ENCODE data around the gene PRKAA1. TPM values are rescaled to one million over a fixed set of nuclear protein-coding genes. Genes with fewer than 3 reads are reported as not detected.
"Not testable (repeated sequence)": the region's sequence is repeated elsewhere in the genome, so short reads cannot be mapped to it uniquely, and the experiment has no call there.

Gene PRKAA1
- total RNA-seq, 1 donor from 2014 or later: 83.9 TPM

DNA sequence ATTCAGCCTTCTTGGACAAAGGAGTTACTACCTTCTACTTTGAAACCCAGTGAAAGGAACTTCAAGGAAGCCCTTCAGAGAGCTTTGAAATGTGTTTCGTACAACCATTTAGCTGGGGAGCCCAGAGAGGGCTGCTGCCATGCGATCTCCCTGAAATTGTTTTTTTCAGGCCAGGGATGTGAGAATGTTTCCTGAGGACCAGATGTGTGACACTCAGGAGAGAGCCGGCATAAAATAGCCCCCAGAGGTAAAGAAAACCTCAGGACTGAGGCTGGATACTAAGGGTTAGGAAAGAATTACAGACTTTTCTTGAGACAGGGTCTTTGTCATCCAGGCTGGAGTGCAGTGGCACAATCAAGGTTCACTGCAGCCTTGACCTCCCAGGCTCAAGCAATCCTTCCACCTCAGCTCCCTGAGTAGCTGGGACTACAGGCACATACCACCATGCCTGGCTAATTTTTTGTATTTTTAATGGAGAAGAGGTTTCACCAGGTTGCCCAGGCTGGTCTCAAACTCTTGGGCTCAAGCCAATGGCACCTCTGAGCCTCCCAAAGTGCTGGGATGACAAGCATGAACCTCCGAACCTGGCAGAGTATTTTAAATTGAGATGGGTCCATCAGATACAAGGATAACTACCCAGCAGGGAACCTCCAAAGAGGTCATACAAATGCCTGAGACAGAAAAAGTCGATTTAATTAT is 28.5 kb upstream of the PRKAA1 start:
- no peak for DNase-seq (ENCODE audit: low spot score)

GRCh38 chr5:40825461-40826043 is 27.4 kb upstream of the PRKAA1 start:
- not testable (repeated sequence) for DNase-seq (ENCODE audit: low spot score)

- no peak for DNase-seq (ENCODE audit: low spot score)
These were observed 25.3 kb upstream of the PRKAA1 start for GRCh38 chr5:40823459-40823858.

DNA sequence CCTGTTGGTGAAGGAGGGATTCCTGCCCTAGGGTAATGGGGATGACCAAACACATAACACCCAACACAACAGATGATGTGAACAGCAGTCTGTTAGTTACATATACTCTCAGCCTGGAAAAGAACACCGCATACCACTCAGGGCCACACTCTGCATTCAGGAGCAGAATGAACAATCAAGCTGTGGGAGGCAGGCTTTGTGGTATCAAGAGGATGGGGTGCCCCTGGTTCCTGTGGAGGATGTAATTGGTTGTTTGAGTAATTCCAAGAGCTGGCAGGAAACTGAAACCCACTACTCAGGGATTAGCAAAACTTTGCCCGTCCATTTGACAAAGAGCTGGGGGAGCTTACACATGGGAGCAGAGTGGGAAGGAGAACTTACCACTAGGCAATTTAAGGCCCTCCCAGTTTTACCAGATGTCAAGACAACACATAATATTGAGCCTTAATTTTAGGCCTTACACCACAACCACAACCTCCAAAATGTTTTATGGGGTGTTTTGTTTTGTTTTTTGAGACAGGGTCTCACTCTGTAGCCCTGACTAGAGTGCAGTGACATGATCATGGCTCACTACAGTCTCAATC is 15.6 kb upstream of the PRKAA1 start:
- DNase-seq (ENCODE audit: low spot score): no peak

- no peak for DNase-seq (ENCODE audit: low spot score)
These were observed 14.0 kb upstream of the PRKAA1 start for GRCh38 chr5:40812125-40812524.

DNA sequence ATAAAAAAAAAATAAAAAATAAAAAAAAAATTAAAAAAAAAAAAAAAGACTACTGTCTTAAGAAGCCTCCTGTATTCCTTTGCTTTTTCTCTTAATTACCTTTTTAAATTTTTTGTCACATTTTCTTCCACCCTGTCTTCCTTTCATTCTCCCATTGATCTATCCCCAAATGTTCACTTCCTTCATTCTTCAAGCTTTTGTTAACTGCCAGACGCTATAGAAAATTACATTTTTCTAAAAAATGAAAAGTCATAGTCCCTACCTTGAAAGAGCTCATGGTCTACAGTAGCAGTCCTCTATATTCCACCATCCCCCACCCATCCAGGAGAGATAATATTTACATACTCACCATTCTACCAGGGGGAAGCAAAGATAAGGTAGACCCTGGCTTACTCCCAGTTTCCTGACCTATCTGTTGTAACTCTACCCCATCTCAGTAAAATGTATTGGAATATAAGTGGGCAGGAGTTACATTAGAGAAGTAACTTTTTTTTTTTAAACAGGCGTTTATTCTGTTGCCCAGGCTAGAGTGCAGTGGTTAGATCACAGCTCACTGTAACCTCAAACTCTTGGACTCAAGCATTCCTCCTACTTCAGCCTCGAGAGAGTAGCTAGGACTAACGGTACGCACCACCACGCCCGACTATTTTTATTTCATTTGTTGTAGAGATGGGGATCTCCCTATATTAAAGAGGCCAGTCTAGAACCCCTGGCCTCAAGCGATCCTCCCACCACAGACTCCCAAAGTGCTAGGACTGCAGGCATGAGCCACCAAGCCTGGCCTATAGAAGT is 3.8 kb upstream of the PRKAA1 start:
- no peak for DNase-seq (ENCODE audit: low spot score)

DNA sequence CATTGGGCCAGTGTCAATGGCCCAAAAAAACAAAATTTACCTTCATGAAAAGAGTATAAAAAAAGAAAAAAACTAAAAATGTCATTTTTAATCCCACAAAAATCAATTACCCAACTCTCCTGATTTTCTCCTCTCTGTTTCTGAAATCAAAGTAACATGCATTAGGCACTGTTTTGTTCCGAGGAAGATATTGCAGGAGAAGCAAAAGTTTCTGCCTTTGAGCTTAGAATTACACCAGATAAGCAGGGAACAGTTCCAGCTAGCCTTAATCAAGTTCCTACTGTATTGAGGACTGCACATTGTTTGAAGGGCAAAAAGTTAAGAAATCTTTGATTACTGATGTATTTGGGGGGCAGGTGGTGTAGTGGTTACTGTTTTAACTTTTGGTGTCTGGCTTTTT is 1.1 kb upstream of the PRKAA1 start:
- no peak for DNase-seq (ENCODE audit: low spot score)

- DNase-seq (ENCODE audit: low spot score): no peak
These were observed 632 bp upstream of the PRKAA1 start for GRCh38 chr5:40798801-40799210.

- DNase-seq (ENCODE audit: low spot score): peak; percentile 92
These were observed 732 bp downstream of the PRKAA1 start for GRCh38 chr5:40797273-40798011.

DNA sequence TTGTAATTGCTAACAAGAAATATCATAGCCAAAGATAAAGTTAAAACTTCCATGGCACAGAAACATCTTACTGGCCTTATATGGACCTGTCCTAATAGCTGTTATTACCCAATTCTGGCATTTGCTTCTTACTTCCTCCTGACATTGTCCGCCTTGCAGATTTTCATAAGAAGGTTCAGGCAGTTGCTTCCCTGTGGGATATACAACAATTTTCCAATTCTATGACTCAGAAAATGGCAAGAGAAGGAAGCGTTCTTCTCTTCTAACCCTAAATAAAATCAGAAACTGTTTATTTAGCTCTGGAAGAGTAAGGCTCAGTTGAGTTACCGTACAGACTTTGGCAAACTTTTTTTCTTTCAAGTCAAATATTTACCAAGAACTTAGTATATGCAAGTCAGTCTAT is 1.7 kb downstream of the PRKAA1 start:
- DNase-seq (ENCODE audit: low spot score): no peak

DNA sequence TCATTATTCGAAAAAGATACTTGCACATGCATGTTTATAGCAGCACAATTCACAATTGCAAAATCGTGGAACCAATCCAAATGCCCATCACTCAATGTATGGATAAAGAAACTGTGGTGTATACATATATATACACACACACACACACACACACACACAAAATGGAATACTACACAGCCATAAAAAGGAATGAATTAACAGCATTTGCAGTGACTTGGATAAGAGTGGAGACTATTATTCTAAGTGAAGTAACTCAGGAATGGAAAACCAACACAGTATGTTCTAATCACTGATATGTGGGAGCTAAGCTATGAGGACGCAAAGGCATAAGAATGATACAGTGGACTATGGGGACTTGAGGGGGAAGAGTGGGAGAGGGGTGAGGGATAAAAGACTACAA is 3.3 kb downstream of the PRKAA1 start:
- not testable (repeated sequence) for DNase-seq (ENCODE audit: low spot score)

DNA sequence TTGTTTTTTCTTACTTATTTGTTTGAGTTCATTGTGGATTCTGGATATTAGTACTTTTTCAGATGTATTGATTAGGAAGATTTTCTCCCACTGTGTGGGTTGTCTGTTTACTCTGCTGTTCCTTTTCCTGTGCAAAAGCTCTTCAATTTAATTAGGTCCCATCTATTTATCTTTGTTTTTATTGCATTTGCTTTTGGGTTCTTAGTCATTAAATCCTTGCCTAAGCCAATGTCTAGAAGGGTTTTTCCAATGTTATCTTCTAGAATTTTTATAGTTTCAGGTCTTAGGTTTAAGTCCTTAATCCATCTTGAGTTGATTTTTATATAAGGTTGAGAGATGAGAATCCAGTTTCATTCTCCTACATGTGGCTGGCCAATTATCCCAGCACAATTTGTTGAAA is 3.8 kb downstream of the PRKAA1 start:
- DNase-seq (ENCODE audit: low spot score): not testable (repeated sequence)

GRCh38 chr5:40792691-40793090 is 5.5 kb downstream of the PRKAA1 start:
- DNase-seq (ENCODE audit: low spot score): not testable (repeated sequence)

DNA sequence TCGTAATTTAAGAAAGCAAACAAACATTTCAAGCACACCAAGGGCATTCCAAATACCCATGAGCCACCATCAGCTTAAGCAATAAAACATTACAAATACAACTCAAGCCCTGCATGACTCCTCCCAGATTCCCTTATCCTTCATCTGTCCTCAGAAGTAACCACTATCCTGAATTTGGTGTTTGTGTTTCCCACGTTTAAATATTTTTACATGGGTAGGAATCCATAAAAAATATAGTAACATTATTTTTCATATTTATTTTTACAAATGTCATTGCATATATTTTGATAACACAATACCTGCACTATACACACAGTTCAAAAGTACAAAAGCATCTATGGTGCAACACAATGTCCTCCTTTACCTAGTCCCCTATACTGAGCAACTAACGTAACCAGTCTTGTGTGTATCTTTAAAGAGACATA is 6.4 kb downstream of the PRKAA1 start:
- DNase-seq (ENCODE audit: low spot score): no peak

DNA sequence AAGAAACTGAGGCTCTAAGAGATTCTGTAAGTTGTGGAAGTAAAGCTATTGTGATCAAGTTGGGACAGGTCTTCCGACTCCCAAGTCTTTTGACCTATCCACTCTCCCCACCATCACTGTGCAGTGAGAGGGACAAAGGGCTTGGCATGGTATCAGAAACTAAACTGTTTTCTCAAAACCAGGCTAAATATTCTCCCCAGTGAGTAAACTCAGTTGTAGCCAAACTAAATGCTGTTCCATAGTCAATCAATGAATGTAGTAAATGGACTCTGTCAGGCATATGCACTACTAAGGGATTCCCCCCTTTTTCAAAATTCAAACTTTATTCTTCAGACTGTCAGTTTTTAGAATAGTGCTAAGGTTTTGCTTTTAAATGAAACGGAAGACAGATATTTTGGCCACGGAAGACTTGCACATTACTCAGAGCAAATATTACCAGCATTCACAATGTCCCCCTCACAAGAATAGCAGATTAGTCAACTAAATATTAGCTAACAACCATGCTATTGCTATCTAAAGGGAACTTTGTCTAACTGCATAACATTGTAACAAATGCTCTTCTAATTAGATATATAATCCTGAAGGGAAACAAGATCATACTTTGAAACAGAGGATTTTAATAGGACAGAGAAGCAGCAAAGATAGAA is 7.1 kb downstream of the PRKAA1 start:
- DNase-seq (ENCODE audit: low spot score): no peak

DNA sequence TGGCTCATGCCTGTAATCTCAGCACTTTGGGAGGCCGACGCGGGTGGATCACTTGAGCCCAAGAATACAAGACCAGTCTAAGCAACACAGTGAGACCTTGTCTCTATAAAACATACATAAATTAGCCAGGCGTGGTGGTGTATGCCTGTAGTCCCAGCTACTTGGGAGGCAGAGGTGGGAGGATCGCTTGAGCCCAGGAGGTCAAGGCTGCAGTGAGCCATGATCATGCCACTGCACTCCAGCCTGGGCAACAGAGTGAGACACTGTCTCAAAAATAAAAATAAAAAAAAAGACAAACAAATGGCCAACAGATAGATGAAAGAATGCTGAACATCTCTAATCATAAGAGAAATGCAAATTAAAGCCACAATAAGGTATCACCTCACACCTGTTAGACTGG is 9.2 kb downstream of the PRKAA1 start:
- DNase-seq (ENCODE audit: low spot score): not testable (repeated sequence)

GRCh38 chr5:40787986-40788385 is 10.2 kb downstream of the PRKAA1 start:
- DNase-seq (ENCODE audit: low spot score): no peak

DNA sequence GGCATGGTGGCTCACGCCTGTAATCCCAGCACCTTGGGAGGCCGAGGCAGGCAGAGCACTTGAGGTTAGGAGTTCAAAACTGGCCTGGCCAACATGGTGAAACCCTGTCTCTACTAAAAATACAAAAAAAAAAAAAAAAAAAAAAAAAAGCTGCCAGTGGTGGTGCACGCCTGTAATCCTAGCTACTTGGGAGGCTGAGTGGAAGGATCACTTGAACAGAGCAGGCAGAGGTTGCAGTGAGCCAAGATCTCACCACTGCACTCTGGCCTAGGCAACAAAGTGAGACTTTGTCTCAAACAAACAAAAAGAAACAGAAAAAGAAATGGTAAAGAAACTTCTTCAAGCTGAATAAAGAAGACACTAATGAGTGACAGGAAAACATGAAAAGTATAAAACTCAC is 11.5 kb downstream of the PRKAA1 start:
- not testable (repeated sequence) for DNase-seq (ENCODE audit: low spot score)

GRCh38 chr5:40784916-40785315 is 13.3 kb downstream of the PRKAA1 start:
- no peak for DNase-seq (ENCODE audit: low spot score)

DNA sequence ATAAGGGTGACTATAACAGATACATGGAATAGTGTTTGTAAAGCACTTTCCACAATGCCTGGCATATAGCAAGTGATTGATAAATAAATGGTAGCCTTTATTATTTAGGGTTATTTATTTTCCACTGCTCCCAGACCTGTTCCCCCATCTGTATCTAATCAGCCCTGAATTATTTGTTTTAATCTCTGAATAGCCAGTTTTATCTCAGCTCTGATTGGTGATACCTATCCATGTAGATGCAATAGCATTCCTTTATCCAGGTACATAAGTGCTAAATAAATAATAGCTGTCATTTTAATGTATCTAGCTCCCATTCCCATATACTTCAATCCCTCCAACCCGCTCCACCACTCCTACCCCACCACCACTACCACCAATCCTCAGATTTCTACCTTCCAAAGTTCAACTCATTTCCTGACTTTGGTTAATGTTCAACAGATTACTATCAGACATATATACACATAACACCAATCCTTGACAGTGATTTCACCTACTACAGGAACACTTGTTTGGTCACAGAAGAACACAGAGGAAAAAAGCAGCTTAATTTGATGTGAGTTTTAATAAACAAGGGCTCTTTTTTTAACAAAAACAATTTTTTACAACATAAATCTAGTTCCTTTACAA is 14.0 kb downstream of the PRKAA1 start:
- DNase-seq (ENCODE audit: low spot score): no peak

Data from mesenteric fat pad (tissue), 1 donor.